ENCODE data around the gene CLDN1. TPM values are rescaled to one million over a fixed set of nuclear protein-coding genes. Genes with fewer than 3 reads are reported as not detected.

Gene CLDN1
- total RNA-seq, 1 experiment from 2014 or later: 4.4 TPM

- H3K9me3 Mint-ChIP-seq: peaks cover 3% of the 10 kb centered on the region; the same call in 1 of the 2 replicates
- H3K27ac Mint-ChIP-seq: no peak overlapping the region
- ATAC-seq (no peak), DNase-seq (ENCODE audit: low spot score) (no peak)
- ChIA-PET POLR2A (no interaction called here), CTCF (no interaction called here)
- H3K4me3 Mint-ChIP-seq: no peak overlapping the region
- H3K27me3 Mint-ChIP-seq (ENCODE audit: low read depth): no peaks in the 10 kb centered on the region
- H3K36me3 Mint-ChIP-seq: no peaks in the 10 kb centered on the region
- no peak for TF ChIP-seq NFE2L1 (CRISPR knock-in tag; IDR thresholded peaks at IDR 0.05)
- TF ChIP-seq GRHL2 (CRISPR knock-in tag; IDR thresholded peaks at IDR 0.05; ENCODE audit: insufficient replicate concordance, severe bottlenecking): no peak
- no peak for TF ChIP-seq ZNF263 (CRISPR knock-in tag; IDR thresholded peaks at IDR 0.05; ENCODE audit: low read depth)
- no peak for TF ChIP-seq MYBL2 (CRISPR knock-in tag; IDR thresholded peaks at IDR 0.05)
- no peak for TF ChIP-seq NFYB (CRISPR knock-in tag; conservative IDR thresholded peaks at IDR 0.05; ENCODE audit: low read depth)
- TF ChIP-seq ZNF138 (CRISPR knock-in tag; conservative IDR thresholded peaks at IDR 0.05): no peak
- no peak for TF ChIP-seq ZNF317 (CRISPR knock-in tag; IDR thresholded peaks at IDR 0.05; ENCODE audit: borderline replicate concordance, low read depth)
- TF ChIP-seq CTCF (IDR thresholded peaks at IDR 0.05): no peak
- no peak for TF ChIP-seq HMGA2 (CRISPR knock-in tag; IDR thresholded peaks at IDR 0.05)
- TF ChIP-seq, protein P1, sequence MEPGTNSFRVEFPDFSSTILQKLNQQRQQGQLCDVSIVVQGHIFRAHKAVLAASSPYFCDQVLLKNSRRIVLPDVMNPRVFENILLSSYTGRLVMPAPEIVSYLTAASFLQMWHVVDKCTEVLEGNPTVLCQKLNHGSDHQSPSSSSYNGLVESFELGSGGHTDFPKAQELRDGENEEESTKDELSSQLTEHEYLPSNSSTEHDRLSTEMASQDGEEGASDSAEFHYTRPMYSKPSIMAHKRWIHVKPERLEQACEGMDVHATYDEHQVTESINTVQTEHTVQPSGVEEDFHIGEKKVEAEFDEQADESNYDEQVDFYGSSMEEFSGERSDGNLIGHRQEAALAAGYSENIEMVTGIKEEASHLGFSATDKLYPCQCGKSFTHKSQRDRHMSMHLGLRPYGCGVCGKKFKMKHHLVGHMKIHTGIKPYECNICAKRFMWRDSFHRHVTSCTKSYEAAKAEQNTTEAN (CRISPR knock-in tag; IDR thresholded peaks at IDR 0.05): no peak
- TF ChIP-seq, protein P2, sequence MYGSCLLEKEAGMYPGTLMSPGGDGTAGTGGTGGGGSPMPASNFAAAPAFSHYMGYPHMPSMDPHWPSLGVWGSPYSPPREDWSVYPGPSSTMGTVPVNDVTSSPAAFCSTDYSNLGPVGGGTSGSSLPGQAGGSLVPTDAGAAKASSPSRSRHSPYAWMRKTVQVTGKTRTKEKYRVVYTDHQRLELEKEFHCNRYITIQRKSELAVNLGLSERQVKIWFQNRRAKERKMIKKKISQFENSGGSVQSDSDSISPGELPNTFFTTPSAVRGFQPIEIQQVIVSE (CRISPR knock-in tag; IDR thresholded peaks at IDR 0.05; ENCODE audit: borderline replicate concordance): no peak
- no peak for TF ChIP-seq GTF2I (CRISPR knock-in tag; conservative IDR thresholded peaks at IDR 0.05)
- TF ChIP-seq, protein P3, sequence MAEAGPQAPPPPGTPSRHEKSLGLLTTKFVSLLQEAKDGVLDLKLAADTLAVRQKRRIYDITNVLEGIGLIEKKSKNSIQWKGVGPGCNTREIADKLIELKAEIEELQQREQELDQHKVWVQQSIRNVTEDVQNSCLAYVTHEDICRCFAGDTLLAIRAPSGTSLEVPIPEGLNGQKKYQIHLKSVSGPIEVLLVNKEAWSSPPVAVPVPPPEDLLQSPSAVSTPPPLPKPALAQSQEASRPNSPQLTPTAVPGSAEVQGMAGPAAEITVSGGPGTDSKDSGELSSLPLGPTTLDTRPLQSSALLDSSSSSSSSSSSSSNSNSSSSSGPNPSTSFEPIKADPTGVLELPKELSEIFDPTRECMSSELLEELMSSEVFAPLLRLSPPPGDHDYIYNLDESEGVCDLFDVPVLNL (CRISPR knock-in tag; IDR thresholded peaks at IDR 0.05; ENCODE audit: borderline replicate concordance, low read depth): no peak
- TF ChIP-seq TEAD4 (CRISPR knock-in tag; IDR thresholded peaks at IDR 0.05): no peak
- no peak for TF ChIP-seq ETV6 (CRISPR knock-in tag; IDR thresholded peaks at IDR 0.05)
- TF ChIP-seq FOXK1 (CRISPR knock-in tag; IDR thresholded peaks at IDR 0.05): no peak
- no peak for TF ChIP-seq CREM (CRISPR knock-in tag; IDR thresholded peaks at IDR 0.05)
- TF ChIP-seq GABPB1 (CRISPR knock-in tag; IDR thresholded peaks at IDR 0.05): no peak
- TF ChIP-seq IRF1 (CRISPR knock-in tag; IDR thresholded peaks at IDR 0.05): no peak
- TF ChIP-seq, protein P4, sequence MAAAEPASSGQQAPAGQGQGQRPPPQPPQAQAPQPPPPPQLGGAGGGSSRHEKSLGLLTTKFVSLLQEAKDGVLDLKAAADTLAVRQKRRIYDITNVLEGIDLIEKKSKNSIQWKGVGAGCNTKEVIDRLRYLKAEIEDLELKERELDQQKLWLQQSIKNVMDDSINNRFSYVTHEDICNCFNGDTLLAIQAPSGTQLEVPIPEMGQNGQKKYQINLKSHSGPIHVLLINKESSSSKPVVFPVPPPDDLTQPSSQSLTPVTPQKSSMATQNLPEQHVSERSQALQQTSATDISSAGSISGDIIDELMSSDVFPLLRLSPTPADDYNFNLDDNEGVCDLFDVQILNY (CRISPR knock-in tag; IDR thresholded peaks at IDR 0.05): no peak
- peaks cover 17% of the 10 kb centered on the region for H3K4me1 Mint-ChIP-seq
These were observed 48.1 kb upstream of the CLDN1 start for GRCh38 chr3:190370369-190370768.

Measured in WTC11 (cell line).